Activated T-helper 1 cell treated with anti-CD3 and anti-CD28 coated beads, Interleukin-2, amount 50 U/mL, for 16 hours (primary cell): Measurements from ENCODE around the gene ZNF496.

Experiments
- DNase-seq, 2 donors: peaks; one replicate each; pipeline ENCODE4 v3.0.0-alpha.2; 2020; ENCODE audit warnings: low read depth in 1 of 2, low spot score in 1 of 2

The ZNF496 gene

DNA sequence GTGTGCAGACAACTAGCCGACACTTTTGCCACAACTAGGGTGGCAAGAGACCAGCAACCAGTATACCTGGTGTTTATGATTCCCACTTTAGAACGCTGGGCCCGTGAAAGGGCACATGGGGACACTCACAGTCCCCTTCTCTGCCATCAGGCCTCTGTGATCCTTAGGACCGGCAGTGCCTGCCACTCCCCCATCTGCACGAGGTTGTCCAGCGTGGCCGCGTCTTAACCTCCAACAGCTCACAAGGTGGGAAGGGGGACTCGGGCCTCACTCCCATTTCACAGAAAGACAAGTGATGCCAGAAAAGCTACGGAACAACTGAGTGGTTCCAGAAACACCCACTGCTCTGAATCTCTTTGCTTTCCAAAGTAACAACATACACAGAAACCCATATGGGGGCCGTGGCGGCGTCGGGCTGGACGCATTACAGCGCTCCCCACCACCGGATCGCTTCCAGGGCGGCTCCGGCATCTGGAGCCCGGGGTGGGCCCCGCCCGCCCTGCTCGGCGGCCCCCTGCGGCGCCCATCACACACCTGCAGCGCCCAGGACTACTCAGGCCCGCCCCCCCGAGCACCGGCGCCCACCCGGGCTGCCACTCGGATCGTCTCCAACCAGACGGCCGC is 1.0 kb downstream of the ZNF496 start:
- no peak for DNase-seq

DNA sequence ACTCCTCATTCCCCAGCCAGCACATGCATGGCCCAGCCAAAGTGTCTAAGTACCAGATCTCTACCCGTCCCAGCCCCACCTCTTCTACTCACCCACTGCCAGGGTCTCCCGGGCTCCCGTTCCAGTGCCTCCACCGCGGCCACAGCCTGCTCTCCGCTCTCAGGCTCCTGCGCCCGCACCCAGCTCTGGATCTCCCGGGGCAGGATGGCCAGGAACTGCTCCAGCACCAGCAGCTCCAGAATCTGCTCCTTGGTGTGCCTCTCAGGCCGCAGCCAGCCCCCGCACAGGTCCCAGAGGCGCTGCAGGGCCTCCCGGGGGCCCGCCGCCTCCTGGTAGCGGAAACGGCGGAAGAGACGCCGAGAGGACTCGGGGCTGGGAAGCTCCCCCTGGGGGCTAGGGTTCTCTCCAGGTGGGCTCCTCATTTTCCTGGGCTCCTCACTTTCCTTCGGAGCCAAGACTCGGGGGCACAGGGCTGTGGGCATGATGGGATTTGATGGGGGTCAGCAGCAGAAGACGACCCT is 2.5 kb downstream of the ZNF496 start:
- DNase-seq: no peak

DNA sequence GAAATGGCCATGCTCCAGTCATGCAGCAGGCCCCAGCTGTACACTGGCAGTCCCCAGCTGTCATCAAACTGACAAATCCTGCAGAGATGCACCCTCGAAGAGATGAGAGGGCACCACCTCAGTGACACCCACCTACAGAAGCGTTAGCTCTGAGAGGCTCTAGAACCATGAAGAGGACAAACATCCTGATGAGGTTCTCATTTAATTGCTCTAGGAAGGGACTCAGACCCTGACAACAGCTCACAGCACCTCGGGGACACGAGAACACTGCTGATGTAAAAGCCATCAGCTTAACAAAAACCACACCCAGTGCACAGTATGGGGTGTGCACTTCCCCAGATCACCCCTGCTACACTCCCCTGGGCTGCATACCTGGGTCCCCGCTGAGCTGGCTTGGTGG is 3.4 kb downstream of the ZNF496 start:
- no peak for DNase-seq

DNA sequence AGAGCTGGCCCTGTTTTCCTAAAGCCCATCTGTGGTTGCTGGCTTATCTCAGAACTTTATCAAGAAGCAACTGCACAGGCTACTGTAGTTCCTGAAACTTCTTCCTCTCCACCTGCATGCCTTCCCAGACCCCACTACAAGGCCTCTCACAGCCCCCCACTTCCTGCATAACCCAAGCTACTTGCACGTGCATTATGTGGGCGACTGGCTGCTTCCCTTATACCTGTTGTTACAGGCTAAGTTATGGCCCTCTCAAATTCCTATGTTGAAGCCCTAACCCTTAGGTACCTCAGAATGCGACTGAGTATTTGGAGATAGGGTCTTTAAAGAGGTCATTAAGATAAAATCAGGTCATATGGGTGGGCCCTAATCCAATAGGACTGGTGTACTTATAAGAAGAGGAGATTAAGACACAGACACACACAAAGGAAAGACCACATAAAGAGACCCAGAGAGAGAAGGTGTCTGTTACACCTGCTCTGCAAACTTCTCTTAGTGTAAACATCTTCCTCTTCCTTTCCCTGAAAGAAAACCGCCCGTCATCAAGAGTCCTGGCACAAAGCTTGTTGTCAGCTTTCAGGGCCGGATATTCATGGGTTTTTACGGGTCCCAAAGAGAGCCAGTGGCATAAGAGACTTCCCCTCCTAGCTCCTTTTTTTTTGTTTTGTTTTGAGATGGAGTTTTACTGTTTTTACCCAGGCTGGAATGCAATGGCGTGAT is 5.1 kb downstream of the ZNF496 start:
- no peak for DNase-seq

DNA sequence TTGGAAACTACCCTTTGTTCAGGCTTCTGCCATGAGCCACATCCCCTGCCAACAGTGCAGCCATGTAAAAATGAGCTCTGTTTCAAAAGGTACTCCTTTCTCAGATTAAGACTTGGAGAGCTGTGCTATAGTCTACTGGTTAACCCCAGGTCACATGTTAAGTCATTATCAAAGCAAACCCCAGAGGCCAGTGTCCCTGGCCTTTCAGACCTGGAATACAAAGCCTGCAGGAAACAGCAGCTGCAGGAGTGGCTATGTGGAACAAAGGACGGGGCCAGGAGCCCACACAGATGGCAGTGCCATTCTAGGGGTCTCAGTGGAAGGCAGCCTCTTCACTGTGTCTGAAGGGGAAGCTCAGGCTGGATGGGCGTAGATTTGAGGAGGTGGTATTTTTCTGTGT is 6.7 kb downstream of the ZNF496 start:
- DNase-seq: no peak

DNA sequence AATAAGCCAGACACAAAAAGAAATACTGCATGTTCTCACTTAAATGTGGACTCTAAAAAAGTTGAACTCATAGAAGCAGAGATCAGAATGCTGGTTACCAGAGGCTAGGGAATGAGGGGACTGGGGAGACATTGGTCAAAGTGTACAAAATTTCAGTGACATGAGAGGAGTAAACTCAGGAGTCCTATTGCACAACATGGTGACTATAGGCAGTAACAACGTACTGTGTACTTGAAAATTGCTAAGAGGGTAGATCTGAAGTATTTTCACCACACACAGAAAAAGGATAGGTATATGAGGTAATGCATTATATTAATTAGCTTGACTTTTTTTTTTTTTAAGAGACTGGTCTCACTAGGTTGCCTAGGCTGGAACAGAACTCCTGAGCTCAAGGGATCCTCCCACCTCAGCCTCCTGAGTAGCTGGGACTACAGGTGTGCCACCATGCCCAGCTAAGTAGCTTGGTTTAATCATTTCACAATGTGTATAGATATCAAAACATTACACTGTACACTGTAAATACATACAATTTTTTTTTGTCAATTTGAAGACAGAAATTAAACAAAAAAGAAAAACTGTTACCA is 7.4 kb downstream of the ZNF496 start:
- DNase-seq: no peak

DNA sequence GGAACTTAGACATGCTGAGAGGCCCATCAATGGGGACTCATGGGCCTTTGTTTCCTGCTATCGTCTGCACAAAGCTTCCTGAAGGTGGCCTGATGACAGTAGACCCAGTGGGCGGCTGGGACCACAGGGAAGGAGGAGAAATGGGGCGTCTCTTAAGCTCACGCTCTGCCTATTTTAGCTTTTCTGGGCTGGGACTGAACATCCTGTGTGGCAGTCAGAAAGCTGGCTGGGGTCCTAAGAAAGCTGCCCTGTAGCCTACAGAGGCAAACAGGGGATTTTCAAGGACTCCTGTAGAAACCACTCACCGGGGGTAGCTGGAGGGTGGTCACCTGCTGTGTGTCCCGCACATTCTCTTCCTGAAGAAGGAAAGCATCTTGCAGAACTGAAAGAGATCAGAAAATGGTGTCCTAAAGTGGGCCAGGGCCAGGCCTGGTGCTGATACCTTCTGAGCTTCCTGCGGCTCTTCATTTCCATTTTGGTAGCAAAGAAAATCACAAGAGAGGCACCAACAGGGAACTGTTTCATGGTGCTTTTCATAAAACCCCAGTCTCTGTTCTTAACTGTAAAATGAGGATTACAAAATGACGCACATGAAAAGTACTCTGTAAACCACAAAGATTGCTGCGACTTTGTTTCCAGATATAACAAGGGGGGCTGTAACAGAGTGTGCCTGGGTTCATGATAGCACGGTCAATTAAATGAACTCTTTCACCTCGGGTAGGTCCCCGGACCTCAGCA is 8.6 kb downstream of the ZNF496 start:
- no peak for DNase-seq

DNA sequence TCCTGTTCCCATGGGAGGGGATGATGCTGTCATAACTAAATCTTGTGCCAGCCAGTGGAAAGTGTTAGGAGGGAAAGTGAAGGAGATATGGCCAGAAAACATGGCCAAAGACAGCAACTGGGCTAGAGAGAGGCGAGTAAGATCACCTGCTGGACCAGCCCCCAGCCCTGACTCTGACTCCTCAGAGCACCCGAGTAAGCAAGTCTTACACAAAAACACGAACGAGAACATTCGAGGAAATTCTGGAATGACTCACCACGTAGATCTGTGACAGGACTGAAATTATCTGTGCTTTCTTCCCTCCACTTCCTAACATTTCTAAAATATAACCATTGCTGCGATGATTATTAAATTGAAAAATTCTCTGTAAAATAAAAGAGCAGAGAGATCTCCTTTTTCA is 9.2 kb downstream of the ZNF496 start:
- no peak for DNase-seq

DNA sequence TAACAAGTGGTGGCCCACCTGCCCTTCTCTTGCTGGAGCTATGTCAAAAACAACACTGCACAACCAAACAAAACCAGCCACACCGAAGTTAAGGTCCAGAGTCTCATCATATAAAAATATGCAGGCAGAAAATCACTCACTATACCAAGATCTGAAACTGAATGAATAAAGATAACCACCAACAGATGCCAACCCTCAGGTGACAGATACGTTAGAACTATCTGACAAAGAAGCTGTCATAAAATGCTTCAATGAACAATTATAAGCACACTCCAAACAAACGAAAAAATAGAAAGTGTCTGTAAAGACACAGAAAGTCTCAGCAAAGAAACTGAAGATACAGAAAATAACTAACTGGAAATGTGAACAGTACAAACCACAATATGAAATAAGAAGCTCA is 14.0 kb downstream of the ZNF496 start:
- DNase-seq: no peak

DNA sequence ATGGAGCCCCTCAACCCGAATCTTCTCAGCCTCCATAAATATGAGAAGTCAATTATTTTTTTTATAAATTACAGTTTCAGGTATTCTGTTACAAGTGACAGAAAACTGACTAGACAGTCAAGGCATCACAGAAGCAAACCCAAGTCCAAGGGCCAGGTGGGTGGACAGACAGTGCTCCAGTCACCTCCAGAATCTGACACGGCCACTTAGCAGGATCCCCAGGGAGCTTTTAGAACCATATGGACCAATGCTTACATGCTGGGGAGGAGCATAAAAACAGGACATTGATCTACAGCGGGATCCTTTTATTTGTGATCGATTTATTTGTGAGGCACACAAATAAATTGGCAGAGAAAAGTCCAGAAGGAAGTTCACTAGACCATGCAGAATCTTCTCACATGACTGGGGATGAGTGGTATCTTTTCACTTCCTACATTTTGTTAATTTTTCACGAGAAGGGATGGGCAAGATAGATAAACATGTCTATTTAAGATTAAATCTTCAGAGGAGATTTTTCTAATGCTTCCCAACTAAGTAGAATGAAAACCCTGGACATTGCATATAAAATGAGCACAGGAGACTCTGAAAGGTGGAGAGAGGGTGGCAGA is 15.0 kb downstream of the ZNF496 start:
- DNase-seq: no peak

DNA sequence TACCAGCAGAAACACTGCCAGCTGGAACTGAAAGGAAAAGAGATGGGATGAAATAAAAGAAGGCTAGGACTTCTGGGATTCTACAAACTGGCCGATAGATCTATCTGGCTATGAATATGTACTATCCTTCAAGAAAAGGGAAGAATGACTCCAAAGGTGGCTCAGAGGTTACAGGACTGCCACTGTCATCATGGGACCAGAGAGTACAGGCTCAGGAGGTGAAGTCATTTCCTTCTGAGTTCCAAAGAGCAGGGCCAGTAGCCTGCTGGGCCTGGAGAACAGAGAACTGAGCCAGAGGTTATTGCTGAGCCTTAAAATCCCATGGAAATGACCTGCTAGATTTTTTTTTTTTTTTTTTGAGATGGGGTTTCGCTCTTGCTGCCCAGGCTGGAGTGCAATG is 27.6 kb downstream of the ZNF496 start:
- no peak for DNase-seq

DNA sequence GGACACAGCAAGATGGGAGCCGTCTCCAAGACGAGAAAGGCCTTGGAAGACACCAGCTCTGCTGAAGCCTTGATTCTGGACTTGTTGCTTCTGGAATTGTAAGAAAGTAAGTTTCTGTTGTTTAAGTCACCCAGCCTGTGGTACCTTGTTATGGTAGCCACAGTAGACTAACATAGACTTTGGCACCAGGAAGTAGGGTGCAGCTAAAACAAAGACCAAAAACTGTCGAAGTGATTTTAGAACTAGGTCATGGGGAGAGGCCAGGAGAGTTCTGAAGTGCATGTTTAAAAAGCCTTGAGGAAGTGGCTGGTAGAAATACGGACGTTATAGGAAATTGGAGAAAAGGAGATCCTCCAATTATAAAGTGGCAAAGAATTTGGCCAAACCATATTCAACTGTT is 28.5 kb downstream of the ZNF496 start:
- DNase-seq: no peak

DNA sequence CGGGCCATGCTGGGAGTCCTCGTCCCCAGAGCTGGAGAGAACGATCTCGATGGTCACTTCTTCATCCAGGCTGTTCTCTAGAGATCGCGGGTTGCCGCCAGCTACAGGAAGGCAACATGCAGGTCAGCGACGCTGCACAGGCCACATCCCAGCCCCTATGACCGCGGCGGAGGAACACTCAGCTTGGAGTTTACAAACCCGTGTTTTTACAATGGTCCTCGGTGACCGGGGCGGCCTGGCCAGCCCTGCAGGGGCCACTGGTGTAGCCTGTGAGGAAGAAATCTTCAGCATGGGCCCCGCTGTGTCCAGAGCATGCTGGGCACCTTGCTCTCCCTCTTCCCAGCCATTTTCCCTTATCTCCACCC is 30.5 kb downstream of the ZNF496 start:
- no peak for DNase-seq

DNA sequence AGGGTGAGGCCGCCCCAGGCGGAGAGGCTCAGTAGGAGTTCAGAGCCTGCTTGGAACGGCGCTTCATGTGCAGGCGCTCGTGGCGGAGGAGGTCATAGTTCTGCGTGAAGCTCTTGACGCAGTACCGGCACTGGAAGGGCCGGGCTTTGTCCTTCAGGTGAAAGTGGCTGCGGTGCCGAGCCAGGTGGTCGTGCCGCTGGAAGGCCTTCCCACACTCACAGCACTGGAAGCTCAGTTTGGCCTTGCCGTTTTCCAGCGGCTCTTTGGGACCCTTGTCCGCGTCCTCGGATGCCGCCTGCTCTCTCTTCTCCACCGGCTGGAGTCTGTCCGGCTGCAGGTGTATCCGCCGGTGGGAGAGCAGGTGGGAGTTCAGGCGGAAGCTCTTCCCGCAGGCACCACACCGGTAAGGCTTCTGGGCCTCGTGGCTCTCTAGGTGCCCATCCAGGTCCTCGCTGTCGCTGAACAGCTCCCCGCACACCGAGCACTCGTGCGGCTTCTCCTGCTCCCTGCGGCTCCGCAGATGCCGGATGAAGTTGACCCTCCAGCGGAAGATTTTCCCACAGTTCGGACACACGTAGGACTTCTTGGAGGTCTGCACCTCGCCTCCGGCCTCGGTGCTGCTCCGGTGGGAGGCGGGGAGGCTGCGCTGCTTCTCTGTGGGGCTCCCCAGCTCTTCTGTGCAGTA is 31.0 kb downstream of the ZNF496 start:
- no peak for DNase-seq

DNA sequence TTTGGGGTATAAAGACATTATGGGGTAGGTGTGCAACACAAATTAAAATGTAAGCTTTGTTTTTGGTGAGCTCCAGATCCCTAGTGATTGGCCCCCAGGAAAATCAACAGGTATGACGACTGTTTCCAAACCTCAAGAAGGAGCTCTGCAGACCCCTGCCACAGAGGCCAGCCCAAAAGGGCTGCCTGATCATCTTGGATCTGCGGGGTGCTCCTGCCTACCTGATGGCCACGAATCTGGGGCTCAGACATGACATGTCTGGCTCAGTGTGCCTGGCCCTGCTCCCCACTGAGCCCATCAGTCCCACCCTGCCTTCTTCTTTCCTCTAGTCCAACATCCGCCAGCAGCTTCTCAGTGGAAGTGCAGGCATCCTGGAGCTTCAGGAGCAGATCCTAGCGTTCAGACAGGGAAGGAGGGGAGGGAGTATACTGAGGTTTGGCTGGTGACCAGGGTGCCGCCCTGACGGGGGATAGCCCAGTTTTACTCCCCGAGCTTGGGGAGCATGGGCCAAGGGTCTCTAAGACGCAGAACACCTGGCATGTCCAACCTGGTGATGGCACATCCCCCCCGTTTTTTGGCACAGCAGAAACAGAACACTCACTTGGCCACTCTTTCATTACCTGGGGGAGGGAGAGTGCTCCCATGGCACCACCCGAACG is 31.8 kb downstream of the ZNF496 start:
- DNase-seq: no peak

DNA sequence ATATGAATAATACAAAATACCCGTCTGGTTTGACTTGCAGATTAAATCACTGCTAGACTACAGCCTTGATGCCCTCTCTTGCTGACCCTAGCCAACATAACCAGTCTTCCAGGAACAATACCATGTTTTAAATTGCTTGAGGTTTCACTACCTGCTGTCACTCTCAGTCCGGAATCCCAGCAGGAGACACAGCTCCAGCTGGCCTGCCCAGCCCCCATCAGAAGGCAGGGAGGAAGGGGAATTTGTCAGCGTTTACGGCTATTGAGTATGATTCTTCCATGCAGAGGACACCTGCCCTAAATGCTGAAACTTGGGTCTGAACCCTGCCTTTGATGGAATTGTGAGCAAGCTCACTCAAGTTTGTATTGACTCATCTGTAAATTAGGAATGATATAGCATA is 33.0 kb downstream of the ZNF496 start:
- no peak for DNase-seq

DNA sequence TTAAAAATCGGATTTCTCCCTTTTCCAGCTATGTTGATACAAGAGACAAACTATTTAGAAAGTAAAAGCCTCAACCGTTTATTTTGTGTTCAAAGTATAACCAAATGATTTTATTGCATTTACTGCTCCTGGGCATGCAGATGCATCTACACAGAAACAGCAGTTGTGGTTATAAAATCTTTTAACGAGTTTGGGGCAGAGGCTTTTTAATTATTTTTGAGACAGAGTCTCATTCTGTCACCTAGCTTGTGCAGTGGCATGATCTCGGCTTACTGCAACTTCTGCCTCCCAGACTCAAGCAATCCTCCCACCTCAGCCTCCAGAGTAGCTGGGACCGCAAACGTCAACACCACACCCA is 33.6 kb downstream of the ZNF496 start:
- DNase-seq: no peak

DNA sequence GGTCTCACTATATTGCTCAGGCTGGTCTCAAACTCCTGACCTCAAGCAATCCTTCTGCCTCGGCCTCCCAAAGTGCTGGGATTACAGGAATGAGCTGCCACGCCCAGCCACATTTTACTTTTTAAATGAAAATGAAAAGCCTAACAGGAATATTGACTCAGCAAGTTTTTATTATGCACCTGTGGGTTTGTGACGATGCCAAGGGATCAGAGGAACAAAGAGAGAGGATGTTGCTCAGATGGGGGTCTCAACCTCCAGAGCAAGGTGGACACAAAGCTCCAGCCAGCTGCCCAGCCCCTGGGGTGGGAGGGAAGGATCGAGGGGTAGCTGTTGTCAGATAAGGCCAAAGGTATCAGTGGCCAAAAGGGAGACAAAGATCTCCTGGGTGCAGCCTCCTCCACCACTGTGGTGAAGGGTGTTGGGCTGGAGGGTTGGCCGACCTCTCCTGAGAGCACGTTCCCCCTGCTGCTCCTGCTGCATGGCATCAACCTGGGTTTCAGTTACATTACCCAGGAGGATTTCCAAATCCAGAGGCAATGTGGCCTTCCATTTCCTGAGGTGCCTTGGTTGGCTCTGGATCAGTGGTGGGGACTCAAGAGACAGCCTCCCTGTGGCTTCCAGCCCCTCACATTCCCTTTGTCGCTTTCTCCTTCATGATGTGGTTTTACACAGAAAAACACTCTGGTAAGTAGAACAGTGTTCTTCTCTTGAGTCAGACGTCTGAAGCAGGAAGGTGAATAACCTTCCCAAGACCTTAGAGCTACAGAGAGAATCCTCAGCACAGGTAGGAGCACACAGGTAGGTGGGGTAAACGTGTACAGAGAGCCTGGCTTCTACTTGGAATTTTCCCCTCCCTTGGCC is 34.2 kb downstream of the ZNF496 start:
- no peak for DNase-seq

DNA sequence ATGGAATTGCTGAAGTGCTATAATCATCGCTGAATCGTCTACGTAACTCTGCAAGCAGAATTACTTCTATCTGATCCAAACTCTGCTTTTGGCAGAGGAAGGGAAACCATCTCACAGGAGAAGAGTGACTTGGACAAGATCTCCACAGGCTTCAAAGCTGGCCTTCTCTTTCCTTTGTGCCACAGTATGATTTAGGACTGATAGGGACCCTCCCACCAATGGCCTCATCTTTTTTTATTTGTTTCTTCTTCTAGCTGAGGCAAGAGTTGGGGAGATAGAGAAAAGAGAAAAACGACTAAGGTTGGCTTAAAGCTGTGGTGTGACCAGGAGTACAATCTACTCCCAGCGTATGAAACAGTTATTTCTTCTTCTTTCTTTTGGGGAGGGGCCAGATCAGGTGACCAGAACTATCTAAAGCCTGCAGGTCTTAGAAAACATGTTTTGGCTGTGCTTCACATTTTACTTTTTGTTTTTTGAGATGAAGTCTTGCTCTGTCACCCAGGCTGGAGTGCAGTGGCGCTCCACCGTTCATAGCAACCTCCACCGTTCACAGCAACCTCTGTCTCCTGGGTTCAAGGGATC is 35.0 kb downstream of the ZNF496 start:
- no peak for DNase-seq
